Measurements from ENCODE around the gene DBH.

The DBH gene

DNA sequence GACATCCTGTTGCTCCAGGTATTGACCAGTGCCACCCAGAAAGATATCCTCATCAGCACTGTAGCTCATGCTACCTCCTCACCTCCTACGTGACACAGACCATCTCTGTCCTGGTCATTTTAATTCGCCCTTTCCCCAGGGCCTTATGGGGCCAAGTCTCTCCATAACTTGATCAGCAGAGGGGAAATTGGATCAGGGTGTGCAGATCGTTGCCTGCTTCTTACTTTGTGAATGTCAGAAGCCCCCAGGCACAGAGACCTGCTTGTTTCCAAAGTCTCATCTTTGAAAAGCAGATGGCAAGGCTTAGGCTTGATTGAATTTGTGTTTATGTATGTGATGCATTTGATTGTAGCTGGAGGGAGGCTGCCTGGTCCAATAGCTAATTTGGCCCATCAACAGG, 8.8 kb upstream of the DBH start:
- DNase-seq, result no peak

DNA sequence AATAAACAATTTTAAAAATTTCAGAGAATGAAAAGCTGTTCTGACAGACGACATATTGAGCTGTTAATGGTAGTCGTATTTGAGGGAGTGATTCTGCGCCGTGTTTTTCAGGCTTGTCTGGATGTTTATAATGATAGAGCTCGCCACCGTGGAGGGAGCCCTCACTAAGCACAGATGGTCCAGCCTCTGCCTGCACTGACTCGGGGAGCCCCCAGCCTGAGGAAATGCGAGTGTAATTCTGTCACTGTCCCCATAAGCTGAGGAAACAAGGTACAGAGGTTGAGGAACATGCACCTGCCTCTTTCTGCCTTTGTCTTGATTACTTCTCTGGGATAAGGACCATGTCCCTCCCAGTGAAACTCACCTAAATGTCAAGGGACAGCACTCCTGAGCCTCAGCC, 7.4 kb upstream of the DBH start:
- no peak for DNase-seq

DNA sequence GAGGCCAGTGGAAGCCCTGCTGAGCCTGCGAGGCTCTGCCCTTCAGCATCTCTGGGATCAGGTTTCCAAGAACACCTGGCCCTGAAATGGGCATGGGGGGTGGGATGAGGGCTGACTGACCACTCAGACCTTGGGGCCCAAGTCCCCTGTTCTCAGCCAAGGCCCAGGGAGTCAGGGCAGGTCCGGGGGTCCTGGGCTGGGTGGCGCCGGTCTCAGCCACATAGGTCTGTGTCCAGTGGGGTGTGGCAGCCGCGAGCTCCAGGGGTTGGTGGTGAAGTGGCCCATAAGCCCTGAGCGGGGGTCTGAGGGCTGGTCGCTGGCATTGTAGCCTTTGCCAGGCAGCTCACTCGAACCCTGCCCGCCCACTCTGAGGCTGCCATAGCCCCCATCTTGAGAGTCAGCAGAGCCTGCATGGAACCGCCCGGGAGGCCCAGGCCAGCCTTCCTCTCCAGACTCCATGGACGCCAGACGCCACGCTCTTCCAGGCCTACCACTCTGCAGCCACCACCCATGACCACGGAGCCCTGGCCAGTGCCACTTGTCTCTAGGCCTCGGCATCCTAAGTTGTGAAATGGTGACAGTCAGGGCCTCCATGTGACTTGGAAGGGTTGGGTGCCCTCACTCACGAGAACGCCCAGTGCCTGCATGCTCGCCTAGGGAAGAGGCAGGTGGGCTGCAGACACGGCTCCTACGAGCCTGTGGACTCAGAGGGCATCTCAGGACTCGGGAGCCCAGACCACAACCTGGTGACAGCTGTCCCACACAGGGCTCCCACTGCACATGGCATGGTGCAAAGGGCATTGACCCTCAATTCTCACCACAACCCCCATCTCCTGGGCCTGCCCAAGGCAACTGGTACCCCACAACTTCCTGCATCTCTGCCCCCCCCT, 6.7 kb upstream of the DBH start:
- DNase-seq, result no peak

DNA sequence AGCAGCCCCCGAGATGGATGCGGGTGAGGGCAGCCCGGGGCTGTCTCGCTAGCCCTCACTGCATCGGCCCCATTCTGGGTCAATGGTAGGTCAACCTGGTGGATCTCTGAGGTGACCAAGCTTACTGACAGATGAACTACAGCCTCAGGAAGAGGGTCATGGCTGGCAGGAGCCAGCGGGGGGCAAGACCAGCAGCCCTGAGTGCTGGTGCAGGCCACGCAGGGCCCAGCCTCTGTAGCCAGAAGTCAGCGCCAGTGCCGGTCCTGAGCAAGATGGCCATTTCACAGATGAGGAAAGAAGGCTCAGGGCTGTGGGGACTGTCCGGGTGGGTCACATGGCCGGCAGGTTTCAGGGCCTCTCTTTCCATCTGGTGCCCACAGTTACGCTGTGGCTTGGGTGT, 5.1 kb upstream of the DBH start:
- no peak for DNase-seq

DNA sequence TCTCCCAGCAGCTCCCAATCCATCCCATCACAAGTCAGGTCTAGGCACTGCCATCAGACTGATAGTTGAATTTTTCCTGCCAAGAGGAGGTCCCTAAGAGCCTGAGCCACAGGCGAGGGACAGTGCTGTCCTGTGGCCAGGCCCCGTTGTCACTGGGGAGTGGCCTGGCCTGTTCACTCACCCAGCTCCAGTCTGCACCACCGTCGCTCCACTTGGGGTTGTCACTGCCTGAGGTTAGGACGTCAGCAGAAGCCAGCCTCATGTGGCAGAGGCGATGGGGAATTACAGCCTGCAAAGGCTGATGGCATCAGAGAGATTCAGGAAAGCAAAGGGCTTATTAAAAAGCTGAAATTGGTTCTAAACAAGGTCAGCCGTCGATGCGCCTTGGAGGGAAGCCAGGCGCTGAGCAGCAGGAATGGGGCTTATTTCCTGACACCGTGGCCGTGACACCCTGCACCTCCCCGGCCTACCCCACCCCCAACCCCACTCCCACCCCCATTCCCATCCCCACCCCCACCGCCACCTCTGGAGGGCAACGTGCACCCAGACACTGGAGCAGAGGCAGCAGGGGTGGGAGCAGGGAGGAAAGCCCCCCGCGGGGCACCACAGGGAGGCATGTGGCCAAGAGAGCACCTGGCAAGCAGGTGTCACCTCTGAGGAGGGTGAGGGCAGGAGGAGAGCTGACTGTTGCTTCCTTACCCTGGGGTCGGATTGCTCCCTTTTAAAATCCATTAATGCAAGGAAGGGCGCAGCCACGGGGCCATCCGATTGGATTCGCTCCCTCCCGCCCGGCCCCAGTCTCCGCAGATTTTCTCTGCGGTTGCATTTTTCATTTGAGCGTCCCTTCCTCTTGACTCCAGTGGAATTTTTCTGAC, 3.1 kb upstream of the DBH start:
- peak; percentile 77 for DNase-seq

DNA sequence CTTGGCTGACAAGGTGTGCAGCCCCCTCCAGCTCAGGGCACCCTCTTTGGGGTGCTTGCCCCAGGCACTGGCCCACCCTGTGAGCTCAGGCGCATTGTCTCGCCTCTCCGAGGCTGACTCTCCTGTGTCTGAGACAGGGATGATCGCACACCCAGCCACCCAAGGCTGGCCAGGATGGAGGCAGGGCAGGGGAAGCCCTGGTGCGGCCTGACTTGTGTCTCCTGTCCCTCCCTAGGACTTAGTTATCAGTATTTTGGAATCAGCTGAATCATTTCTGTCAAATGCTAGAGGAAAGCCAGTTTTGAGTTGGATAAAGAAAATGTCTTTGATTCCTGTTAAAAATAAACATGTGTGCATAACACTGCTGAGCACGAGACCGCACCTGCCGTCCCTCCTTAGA, 2.5 kb upstream of the DBH start:
- DNase-seq, result no peak

DNA sequence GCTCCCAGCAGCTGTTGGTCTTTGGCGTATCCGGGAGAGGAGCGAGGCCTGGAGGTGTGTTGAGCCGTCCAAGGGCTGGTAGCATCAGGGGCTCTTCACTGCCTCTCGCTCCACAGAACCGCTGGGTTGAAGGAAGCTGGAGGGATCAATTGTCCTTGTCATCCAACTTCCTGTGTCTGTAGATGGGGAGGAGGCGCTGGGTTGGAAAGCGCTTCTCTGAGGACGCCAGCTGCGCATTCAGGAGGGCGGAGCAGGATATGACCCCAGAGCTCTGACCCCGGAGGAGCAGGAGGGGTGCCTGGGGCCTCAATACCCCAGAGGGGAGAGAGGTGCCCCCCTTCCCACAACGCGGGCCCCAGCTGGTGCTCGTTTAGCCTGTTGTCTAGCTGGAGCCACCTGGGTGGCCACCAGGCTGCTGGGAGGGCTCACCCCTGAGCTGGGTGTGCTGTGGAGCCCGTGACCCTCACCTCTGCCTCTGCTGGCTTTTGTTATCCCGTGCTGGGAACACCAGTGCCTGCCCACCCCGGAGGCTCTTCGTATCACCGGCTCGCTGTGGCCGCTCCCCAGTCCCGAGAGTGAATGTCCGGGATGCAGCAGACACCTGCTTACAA, 2.0 kb upstream of the DBH start:
- peak; percentile 71 for DNase-seq

DNA sequence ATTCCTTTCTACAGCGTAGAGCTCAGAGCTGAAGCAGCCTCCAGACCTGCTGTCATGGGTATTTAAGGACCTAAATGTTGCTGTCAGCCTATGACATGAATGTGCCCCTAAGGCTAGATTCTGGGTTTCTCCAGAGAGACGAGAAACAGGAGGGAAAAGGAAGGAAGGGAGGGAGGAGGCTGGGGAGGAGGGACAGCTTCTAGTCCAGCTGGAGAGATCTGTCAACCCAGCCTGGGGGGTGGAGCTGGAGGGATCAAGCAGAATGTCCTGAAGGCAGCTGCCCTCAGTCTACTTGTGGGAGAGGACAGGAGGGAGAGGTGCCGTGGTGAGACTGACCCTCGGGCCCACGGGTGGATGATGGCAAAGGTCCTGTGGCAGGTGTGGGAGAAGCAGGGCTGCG, 1.1 kb upstream of the DBH start:
- no peak for DNase-seq

DNA sequence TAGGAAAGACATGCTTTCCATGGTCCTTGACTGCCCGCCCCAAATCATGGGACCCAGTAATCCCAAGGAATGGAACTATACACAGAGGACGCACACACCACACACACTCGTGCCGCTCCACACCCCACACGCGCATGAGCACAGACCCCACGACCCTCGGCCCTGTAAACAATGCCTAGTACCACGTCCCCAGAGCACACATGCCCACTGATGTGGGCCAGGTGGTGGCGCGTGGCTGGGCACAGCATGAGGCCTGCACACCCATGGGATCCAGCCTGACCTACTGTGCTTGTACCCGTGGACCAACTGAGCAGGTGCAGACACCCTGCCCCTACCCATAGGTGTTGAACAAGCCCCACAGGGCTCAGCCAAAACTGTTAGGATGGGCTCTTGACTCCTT, 739 bp downstream of the DBH start:
- DNase-seq, result no peak

DNA sequence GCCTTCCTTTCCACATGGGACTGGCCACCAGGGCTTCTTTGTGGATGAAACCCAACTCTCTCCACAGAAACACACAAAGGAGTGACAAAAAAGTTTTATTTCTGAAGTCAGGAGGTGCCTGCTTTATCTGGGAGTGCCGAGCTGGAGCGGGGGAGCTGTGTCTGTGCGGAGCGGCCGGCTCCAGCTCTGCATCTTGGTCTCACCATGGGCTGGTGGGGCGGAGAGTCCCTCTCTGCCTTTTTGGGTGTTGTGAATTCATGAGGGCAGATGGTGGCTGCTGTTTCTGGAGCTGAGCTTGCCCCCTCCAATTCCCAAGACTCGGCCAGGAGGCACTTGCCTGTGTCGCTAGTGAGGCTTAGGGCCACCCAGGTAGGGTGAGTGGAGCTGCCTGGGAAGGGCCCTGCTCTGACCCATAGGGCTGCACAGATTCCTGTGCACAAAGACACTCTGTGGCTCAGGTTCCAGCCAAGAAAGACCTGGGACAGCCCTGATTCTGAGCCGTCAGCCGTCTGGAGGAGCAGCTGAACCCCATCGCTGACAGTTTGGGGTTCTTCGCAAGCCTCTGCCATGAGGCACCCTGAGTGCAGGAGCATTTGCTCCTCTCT, 1.4 kb downstream of the DBH start:
- DNase-seq, result no peak

DNA sequence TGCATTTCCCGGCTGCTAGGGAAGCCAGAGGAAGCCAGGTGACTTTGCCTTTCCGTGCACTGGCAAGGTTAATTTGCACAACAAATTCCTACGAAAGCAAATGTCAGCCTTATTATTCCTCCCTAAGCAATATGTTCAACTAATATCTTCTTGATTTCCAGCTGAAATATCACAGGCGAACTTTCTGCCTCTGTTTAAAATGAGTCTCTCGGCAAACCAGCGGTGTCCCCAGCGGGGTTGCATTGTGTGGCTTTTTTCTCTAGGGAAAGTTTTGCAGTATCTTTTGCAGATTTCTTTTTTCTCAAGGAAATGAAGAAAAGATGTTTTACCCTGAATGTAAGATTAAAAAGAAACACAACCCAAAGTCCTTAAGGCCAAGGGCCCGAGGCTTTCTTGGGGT, 1.9 kb downstream of the DBH start:
- DNase-seq, result no peak

DNA sequence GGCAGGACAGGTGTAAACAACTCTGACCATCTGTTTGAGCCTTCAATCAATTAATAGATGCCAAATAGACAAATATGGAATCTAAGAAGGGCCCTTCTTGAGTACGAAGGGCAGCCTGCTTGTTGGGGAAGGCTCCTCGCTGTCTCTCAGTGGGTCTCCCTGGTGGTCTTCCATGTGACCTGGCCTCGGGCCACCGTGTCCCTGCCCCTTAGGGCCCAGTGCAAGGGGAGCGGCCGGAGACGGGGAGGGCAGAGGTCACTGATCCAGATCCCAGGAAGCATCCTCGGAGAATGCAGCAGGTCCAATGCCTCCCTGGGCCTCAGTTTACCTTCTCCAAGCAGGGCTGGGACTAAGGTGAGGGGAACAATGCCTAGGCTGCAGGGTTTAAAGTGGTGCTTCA, 2.5 kb downstream of the DBH start:
- DNase-seq, result no peak

DNA sequence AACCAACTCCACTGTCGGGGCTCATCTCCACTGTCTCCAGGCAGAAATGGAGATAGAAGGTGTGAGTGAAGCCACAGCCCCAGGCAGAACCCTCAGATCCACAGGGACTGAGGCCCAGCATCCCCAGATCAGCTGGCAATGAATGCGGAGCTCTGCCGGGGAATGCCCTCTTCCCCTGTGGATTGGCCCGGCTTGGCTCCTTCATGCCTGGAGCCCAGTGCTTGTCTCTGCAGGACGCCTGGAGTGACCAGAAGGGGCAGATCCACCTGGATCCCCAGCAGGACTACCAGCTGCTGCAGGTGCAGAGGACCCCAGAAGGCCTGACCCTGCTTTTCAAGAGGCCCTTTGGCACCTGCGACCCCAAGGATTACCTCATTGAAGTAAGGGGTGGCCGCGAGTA, 3.5 kb downstream of the DBH start:
- no peak for DNase-seq

DNA sequence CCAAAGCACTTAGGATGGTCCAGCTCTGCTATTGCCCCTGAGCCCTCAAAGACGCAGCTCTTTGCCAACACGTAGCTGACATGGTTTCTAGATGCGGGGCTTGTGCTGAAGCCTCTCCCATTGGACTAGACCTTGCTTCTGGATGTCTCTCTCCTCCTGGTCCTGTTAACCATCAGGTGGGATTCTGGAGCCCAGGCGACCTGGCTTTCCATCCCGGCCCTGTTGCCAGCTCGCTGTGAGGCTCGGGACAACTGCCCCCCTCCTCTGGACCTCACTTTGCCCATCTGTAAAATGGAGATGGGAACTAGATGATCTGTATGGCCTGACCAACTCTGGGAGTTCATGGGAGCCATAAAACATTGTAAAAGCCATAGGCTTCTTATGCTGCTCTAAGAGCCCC, 4.0 kb downstream of the DBH start:
- no peak for DNase-seq

DNA sequence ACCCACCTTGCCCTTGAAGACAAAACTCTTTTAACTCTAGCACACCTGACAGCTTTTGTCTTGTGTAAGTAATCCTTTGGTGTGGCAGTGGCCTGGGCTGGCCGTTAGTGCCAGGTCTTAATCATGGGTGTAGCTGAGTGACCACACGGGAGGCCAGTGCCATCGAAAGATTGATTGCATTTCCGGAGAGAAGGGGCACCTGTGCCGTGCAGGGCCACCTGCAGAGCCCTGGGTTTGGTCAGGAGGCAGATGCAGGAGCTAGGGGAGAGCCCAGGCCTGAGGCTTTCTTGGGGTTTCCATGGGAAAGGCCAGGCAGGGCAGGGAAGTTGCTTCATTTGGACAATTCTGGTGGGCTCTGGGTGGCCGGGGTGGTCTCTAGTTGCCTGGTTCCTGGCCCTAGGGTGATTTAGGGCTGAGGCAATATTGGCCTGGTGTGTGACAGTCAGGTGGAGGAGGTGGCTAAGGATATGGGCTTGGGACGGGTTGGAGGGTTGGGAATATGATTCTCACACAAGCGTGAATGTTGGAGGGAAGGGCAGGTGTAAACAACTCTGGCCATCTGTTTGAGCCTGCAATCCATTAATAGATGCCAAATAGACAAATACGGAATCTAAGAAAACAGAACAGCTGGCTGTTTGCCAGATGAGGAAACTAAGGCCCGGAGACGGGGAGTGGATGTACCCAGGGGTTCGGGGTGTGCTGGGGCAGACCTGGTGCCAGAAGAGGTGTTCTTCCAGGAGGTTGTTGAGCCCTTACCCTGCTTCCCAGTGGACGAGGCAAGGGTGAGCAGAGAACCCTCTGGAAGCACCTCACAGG, 4.6 kb downstream of the DBH start:
- no peak for DNase-seq

DNA sequence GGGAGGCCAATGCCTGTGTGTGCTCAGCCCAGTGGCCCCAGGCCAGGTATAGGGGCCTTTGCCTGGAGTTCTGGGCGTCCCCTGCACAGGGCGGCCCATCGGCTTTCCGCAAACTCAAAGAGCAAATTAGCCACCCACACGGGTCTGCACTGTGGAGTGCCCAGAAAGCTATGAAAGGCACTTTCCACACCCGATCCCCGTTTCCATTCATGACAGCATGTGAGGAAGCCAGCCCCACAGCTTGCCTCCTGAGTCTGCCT, 5.2 kb downstream of the DBH start:
- DNase-seq, result no peak

DNA sequence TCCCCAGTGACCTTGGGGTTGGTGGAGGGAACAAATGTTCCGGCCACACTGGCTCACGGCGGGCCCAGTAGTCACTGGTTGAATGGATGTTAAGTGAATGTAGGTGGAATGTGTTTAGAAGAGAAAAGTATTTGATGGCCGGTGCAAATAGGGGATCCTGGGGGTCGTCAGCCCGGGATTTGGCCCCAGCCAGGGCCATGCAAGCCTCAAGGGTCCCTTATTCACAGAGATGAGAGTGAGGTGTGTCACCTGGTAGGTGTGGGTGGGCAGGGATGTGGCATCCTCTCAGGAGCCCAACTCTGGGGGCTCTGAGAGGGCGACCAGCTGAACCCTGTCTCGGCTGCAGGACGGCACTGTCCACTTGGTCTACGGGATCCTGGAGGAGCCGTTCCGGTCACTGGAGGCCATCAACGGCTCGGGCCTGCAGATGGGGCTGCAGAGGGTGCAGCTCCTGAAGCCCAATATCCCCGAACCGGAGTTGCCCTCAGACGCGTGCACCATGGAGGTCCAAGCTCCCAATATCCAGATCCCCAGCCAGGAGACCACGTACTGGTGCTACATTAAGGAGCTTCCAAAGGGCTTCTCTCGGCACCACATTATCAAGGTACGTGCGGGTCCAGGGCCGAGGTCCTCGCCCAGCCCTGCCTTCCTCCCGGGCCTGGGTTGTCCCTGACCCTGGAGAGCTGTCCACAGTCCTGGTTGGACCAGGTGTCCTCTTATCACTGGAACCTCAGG, 5.9 kb downstream of the DBH start:
- DNase-seq, result no peak

DNA sequence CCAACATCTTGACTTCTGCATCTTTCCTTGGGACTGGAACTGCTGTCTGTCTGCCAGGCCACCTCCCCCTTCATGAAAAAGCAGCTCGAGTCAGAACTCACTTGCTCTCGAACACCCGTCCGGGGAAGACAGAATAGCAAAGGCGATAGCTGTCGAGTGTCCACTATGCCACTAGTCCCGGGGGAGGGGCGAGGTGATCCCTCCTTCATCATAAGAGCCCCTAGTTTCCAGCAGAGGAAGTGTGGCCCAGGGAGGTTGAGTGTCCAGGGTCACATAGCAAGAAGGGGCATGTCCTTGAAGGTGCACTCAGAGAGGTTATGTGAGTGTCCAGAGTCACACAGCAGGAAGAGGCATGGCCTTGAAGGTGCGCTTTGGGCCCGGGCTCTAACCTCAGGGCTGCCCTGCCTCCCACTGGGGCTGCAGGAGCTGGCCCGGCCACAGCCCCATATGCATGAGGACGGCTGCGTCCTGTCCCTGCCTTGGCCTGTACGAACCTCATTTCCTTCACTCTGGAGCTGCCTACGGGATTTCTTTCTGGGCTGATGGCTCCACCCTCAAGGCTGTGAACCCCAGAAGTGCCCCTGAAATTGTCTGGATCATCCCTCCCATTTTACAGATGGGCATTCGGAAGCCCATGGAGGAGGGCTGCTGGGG, 6.7 kb downstream of the DBH start:
- DNase-seq, result no peak

DNA sequence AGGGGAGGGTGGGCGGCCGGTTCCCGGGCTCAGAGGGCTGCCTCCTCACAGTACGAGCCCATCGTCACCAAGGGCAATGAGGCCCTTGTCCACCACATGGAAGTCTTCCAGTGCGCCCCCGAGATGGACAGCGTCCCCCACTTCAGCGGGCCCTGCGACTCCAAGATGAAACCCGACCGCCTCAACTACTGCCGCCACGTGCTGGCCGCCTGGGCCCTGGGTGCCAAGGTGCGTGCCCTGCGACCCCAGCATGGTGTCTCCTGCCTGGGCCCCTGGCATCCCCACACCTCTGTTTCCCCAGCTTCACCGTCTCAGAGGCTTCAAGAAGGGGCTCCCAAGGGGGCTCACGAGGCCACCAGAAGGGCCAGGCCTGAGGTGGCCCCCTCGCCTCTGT, 7.2 kb downstream of the DBH start:
- DNase-seq, result no peak

DNA sequence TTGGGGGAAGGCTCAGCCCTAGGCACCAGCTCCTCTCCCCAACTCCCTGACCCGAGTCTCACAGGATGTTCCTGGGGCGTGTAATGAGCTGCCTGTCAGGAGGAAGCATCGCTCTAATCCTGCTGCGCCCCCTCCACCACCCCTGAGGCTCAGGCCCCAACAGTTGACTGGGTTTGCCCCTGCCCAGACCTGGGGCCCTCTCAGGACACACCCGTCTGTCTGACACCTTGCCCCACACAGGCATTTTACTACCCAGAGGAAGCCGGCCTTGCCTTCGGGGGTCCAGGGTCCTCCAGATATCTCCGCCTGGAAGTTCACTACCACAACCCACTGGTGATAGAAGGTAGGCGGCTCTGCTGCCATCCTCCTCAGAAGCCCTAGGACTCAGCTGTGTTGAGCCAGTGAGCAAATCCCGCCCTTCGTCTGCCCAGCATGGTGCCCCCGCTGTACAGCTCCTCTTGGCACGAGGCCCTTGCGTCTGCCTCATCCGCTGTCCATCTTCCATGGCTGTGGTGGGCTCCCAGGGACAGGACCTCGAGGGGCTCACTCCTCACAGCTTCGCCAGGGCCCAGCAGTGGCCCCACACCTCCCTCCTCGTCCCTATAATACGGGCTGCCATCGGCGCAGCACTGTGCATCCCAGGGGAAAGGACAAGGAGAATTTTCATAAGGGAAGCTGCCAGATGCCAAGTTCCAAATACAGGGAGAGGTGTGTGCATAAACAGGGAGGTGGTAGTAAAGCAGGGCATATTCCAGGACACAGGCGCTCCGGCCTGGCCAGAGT, 8.0 kb downstream of the DBH start:
- no peak for DNase-seq

Measured in DMS79 treated with DMSO at 0.1 percent for 48 hours (cell line).